GM18498 (cell line): Measurements from ENCODE around the gene ZNF311.
A peak's percentile ranks its signal among the peaks of the same experiment; 100 is the strongest.
"Not testable (repeated sequence)": the region's sequence is repeated elsewhere in the genome, so short reads cannot be mapped to it uniquely, and the experiment has no call there.

Source experiments
- ATAC-seq: cut with Tn5 transposase; IDR thresholded peaks from one replicate; pipeline ENCODE4 v1.9.1; 2021; ENCODE audit warnings: mild to moderate bottlenecking, moderate library complexity; ENCODE audit not compliant: unreplicated experiment

ZNF311 gene

DNA sequence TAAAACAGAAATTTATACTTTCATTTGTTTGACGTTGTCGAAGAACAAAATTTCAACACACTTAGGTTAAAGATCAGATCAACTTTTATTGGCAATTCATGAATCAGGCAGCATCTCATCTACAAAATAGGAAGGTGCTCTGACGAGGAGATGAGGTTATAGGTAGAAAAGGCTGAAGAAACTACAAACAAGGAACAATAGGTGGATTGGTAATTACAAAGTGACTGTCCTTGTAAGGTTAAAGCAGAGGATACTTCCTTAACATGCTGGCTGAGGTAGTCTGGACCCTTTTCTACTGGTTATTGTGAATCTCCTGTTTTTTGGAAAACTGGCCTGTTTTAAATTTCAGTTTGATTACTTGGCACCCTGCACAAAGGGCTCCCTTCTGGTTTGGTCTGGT, 48.8 kb downstream of the ZNF311 start:
- ATAC-seq, result no peak

DNA sequence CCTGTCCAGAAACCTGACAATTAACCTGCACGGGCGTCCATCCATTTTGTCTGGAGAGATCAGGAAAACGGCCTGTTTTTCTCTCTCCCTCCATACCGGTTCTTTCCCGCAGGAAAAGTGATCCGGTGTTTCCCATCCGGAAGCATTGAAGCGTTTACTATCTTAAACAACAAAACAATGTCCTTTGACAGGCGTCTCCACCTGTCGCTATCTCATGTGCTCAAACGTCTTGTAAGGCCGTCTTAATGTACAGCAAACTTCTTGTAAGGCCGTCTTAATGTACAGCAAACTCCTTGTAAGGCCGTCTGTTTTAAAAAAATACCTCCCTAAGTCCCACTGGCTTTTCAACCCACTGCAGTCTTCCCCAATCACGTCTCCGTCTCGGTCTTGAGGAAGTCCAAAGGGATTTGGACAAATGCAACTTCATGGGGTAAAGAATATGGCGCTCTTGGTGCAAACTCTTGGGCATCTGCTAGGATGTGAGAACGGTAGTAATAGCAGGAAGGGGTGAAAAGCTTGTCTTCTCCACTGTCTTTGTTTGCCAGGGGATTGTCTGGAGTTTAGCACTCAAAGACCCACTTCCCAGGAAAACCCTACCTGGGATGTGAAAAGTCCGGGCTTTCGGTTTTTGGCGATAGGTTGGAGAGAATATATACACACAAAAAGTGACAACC, 51.4 kb downstream of the ZNF311 start:
- no peak for ATAC-seq

DNA sequence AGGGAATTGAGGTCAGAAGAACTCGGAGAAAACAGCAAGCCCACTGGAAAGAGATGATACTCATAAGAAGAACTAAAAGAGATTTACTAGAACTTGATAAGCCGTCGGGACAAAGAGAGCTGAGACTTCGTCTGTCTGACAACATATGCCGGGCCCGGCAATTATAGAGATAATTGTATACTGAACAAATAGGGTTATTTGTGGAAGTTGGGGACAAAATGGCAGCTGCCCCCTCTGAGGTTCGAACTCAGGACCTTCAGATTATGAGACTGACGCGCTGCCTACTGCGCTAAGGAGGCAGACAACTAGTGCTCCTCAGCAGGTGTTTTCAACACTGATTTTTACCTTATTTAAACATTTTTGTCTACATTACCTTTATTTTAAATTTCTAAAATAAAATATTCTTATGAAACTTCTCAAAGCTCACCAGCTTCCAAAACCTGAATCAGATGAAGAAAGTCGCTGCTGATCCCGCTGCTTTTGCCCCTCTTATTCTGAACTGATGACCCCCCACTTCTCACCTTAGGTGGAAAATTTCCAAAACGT, 52.0 kb downstream of the ZNF311 start:
- ATAC-seq, result peak; percentile 60

DNA sequence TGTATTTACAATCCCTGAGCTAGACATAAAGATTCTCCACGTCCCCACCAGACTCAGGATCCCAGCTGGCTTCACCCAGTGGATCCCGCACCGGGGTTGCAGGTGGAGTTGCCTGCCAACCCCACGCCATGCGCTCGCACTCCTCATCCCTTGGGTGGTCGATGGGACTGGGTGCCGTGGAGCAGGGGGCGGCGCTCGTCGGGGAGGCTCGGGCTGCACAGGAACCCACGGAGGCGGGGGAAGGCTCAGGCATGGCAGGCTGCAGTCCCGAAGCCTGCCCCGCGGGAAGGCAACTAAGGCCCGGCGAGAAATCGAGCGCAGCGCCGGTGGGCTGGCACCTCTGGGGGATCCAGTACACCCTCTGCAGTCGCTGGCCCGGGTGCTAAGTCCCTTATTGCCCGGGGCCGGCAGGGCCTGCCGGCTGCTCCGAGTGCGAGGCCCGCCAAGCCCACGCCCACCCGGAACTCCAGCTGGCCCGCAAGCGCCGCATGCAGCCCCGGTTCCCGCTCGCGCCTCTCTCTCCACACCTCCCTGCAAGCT, 55.4 kb downstream of the ZNF311 start:
- ATAC-seq, result not testable (repeated sequence)

DNA sequence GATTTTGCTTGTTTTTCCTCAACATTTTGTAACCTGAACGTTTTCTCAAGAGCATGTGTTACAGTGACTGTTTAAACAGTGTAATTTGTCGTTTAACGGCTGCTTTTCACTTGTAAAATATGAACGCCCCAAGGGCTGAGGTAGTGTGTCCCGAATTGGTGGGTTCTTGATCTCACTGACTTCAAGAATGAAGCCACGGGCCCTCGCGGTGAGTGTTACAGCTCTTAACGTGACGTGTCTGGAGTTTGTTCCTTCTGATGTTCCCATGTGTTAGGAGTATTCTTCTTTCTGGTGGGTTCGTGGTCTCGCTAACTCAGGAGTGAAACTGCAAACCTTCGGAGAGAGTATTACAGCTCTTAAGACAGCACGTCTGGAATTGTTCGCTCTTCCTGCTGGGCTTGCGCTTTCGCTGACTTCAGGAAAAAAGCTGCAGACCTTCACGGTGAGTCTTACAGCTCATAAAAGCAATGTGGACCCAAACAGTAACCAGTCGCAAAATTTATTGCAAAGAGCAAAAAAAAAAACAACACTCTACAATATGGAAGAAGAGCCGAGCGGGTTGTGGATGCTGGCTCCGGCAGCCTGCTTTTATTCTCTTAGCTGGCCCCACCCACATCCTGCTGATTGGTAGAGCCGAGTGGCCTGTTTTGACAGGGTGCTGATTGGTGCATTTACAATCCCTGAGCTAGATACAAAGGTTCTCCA, 56.2 kb downstream of the ZNF311 start:
- no peak for ATAC-seq

DNA sequence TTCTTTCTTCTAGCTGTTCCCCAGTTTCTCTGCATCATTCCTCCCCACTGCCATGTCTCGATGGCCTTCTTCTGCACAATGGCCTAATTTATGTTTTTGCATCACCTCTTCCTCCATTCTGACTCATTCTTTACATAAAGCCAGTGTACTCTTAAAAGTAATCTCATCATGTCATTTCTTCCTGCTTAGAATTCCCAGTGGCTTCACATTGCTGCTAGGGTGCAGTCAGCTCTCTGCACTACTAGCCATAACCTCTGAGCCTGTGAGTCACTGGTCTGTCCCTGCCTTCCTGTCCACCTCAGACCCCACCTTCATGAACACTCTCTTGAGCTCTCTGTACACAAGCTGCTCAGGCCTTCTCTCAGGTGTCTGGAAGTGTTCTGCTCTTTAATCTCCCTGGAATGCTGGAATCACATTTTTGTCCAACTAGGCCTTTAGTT, 57.3 kb downstream of the ZNF311 start:
- no peak for ATAC-seq

DNA sequence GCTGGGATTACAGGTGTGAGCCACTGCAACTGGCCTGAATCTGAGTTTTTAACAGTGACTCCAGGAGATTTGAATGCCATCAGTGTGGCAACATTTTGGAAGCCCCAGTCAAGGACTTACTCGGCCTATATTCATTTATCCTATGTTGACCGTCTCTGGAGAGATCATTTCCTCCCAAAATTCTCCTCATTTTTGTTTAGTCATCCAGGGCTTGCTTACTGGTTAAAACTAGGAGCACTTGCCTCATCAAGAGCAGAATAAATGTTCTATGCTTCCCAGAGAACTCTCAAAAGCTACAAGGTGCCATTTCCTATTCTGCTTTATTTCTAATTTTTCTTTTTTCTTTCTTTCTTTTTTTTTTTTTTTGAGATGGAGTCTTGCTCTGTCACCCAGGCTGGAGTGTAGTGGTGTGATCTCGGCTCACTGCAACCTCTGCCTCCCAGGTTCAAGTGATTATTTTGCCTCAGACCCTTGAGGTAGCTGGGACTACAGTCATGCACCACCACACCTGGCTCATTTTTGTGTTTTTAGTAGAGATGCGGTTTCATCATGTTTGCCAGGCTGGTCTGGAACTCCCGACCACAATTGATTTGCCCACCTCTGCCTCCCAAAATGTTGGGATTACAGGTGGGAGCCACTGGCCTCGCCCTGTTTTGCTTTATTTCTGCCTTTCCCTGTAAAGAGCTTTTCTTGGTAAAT, 57.9 kb downstream of the ZNF311 start:
- no peak for ATAC-seq

DNA sequence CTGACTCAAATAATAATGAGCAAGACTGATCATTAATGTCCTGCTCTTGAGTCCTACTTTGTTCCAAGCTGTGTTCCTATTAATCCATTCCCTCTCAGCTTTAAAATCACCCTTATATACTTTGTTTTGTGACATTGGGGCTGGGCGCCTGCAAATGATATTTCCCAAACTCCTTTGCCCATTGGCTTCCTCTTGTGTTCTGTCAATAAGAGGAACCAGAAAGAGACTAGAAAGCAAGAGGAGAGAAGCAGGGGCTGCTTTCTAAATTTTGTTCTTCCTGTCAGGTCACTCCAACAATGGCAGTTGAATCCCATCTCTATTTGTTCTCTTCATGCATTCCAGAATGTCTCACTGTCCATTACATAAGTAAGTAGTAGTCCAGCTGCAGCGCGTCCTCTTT, 59.8 kb downstream of the ZNF311 start:
- ATAC-seq, result no peak
